Thoracic aorta (tissue), 2 donors: ENCODE measurements around the gene RADIL. TPM values are rescaled to one million over a fixed set of nuclear protein-coding genes. Genes with fewer than 3 reads are reported as not detected.

Experiments
- ATAC-seq: fragments of 150-250 bp; one replicate; pipeline ENCODE4 v1.8.0; 2017; ENCODE audit warnings: low read depth; ENCODE audit not compliant: insufficient number of reproducible peaks, low FRiP score
- DNase-seq: peaks from one replicate; pipeline ENCODE4 v3.0.0-alpha.2; 2020; ENCODE audit warnings: low spot score
- H3K27ac ChIP-seq, 2 donors: fragments of 200-600 bp; sonication (generic); 1 replicate in 1 of 2; 2 replicates in 1 of 2; pipeline ENCODE4 v1.5.1; 2016; ENCODE audit warnings: mild to moderate bottlenecking in 2 of 2, moderate library complexity in 2 of 2
- H3K27me3 ChIP-seq: fragments of 200-600 bp; sonication (generic); replicated peaks from 2 replicates; pipeline ENCODE4 v1.6.0; 2016; ENCODE audit warnings: mild to moderate bottlenecking; ENCODE audit not compliant: insufficient read depth
- H3K36me3 ChIP-seq: fragments of 200-600 bp; sonication (generic); one replicate; pipeline ENCODE4 v1.5.1; 2016
- H3K4me1 ChIP-seq, 2 donors: fragments of 200-600 bp; sonication (generic); 1 replicate in 1 of 2; 2 replicates in 1 of 2; pipeline versions ENCODE4 v1.5.1 to v1.6.0; 2016; ENCODE audit warnings: low read depth in 2 of 2, mild to moderate bottlenecking in 1 of 2; ENCODE audit not compliant: control insufficient read depth in 1 of 2
- H3K4me3 ChIP-seq: fragments of 200-600 bp; sonication (generic); 2 replicates; pipeline ENCODE4 v1.5.1; 2016; ENCODE audit warnings: mild to moderate bottlenecking
- H3K9me3 ChIP-seq: fragments of 200-600 bp; sonication (generic); 2 replicates; pipeline ENCODE4 v1.5.1; 2016
- total RNA-seq, 2 donors: library from RNA; depleted of rRNA; stranded (reverse); fragments of >200 nt; gene quantifications; one replicate each; pipeline versions ENCODE4 v1.1.0 to v1.2.3, GENCODE V29; 2016
- TF ChIP-seq, protein P1 (sequence below): fragments of 200-600 bp; sonication (generic); IDR thresholded peaks from one replicate; pipeline ENCODE4 v1.5.1; 2019; ENCODE audit warnings: antibody characterized with exemption

The RADIL gene
- total RNA-seq, 2 donors from 2014 or later: 6.7 to 14.4 TPM

DNA sequence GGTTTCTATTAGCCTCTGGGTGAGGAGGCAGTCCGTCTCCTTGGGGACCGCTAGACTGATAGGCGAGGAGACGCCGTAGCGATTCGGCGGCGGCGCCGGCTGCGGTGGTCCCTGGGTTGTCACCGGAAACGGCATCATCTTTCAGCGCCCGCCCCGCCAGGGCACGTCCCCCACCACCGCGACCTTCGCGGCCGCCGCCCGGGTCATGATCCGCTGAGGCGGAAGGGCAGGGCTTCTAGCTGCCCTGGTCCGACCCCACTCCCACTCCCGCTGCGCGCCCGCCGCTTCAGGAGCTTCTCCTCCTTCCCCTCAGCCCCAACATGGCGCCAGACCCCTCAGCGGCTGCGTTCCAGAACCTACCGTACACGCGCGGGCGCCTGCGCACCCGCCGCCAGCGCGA, 21.8 kb downstream of the RADIL start, which contains the start of gene PAPOLB:
TSS of gene PAPOLB (minus strand) at position 358 of the 400 bp plus-strand sequence. CDS start at position 138, 220 bp downstream.
- DNase-seq: no peak
- Histone ChIP-seq H3K4me3 (peak within 1 kb of the TSS; percentile 57), H3K4me1 (no peaks in the 10 kb centered on the region), H3K27ac (no peak within 1 kb of the TSS), H3K27me3 (no peaks in the 10 kb centered on the region), H3K9me3 (peaks cover 4% of the 10 kb centered on the region), H3K36me3 (no peaks in the 10 kb centered on the region)
- no peak for ATAC-seq
- TF ChIP-seq, protein P1, sequence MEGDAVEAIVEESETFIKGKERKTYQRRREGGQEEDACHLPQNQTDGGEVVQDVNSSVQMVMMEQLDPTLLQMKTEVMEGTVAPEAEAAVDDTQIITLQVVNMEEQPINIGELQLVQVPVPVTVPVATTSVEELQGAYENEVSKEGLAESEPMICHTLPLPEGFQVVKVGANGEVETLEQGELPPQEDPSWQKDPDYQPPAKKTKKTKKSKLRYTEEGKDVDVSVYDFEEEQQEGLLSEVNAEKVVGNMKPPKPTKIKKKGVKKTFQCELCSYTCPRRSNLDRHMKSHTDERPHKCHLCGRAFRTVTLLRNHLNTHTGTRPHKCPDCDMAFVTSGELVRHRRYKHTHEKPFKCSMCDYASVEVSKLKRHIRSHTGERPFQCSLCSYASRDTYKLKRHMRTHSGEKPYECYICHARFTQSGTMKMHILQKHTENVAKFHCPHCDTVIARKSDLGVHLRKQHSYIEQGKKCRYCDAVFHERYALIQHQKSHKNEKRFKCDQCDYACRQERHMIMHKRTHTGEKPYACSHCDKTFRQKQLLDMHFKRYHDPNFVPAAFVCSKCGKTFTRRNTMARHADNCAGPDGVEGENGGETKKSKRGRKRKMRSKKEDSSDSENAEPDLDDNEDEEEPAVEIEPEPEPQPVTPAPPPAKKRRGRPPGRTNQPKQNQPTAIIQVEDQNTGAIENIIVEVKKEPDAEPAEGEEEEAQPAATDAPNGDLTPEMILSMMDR: no peak

DNA sequence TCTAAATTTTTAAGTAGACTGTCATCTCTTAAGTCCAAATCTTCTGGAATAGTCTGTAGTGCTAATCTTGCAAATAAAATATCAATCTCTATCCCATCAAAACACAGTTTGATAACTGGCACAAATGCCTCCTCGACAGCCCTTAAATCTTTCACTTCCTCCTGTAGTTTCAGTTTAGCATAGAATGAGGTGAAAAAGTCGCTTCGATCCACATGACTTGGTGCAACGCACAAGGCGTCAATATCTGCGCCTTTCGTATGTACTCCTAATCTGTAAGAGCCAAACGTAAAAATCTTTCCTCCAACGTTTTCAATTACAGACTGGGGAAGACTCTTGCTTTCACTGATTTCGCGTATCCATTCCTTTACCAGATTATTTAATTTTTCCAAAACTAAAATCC, 22.3 kb downstream of the RADIL start:
- Histone ChIP-seq H3K9me3 (peaks cover 4% of the 10 kb centered on the region), H3K27me3 (no peaks in the 10 kb centered on the region), H3K27ac (no peak overlapping the region), H3K36me3 (no peaks in the 10 kb centered on the region), H3K4me3 (peak overlapping the region; percentile 57), H3K4me1 (no peaks in the 10 kb centered on the region)
- TF ChIP-seq, protein P1: no peak
- ATAC-seq: no peak
- DNase-seq: no peak

DNA sequence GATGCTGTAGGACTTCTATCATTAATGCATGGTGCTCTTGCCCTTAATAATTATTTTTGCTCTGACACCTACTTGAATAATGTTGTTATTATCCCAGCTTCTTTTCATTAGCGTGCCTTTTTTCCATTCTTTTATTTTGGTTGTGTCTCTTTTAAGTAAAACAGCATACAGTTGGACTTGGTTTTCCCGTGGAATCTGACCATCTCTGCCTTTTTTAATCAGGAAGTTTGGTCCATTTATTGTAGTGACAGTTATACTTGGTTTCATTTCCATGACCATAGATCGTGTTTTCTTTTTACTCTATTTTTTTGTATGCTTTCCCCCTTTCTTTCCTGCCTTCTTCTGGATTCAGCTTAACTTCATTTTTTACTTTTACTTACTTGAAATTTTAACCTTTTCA, 26.3 kb downstream of the RADIL start:
- H3K4me3 ChIP-seq: no peak overlapping the region
- peaks cover 3% of the 10 kb centered on the region for H3K9me3 ChIP-seq
- H3K27ac ChIP-seq: no peak overlapping the region
- TF ChIP-seq, protein P1: no peak
- ATAC-seq: no peak
- no peaks in the 10 kb centered on the region for H3K4me1 ChIP-seq
- DNase-seq: no peak
- no peaks in the 10 kb centered on the region for H3K36me3 ChIP-seq
- no peaks in the 10 kb centered on the region for H3K27me3 ChIP-seq

DNA sequence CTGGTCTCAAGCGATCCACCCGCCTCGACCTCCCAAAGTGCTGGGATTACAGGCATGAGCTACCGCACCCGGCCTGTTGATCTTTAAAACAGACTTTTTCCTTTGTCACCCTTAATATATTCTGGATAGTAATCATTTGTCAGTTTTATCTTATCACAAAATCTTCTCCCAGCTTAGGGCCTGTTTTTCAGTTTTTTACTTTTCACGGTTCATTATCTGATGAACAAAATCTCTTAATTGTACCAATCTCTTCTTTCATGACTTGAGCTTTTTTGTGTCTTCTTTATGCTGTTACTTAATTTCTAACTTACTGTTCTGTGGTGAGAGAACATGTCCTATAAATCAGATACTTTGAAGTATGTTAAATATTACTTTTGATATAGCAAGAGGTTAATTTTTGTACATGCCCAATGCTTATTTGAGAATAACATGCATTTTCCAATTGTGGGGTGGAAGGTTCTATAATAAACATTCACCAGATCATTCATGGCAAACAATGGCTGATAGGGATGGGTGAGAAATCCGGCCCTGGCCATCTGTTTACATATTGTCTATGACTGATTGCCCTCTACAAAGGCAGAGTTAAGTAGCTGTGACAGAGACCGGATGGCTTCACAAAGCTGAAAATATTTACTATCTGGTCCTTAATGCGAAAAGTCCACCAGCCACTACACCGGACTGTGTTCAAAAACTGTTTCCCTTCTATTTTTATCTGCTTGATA, 27.0 kb downstream of the RADIL start:
- DNase-seq: no peak
- TF ChIP-seq, protein P1: no peak

DNA sequence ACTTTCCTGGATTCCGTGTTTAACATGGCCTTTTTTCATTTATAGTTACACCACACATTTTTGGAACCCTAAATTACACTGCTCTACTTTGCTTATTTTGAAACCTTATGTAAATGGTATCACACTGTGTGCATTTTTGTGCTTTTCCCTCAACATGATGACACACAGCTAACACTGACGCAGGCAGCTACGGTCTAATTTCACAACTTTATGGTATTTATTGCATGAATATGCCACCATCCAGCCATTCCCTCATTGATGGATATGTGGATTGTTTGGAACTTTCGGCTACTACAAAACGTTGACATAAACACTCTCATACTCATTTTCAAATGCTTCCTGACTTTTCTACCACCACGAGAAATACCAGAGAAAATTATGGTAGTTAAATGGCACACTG, 28.6 kb downstream of the RADIL start:
- no peak for DNase-seq
- Histone ChIP-seq H3K9me3 (no peaks in the 10 kb centered on the region), H3K36me3 (no peaks in the 10 kb centered on the region), H3K4me3 (no peak overlapping the region), H3K27me3 (no peaks in the 10 kb centered on the region), H3K27ac (no peak overlapping the region), H3K4me1 (no peaks in the 10 kb centered on the region)
- ATAC-seq: no peak
- TF ChIP-seq, protein P1: no peak

More for the DNA sequence above, 27.0 kb downstream of the RADIL start:
- no peaks in the 10 kb centered on the region for H3K27me3 ChIP-seq
- ATAC-seq: no peak
- no peaks in the 10 kb centered on the region for H3K36me3 ChIP-seq
- H3K9me3 ChIP-seq: no peaks in the 10 kb centered on the region
- H3K27ac ChIP-seq: no peak overlapping the region
- no peak overlapping the region for H3K4me3 ChIP-seq
- no peaks in the 10 kb centered on the region for H3K4me1 ChIP-seq
